IMR-90 (cell line): ENCODE results near the gene ITIH4.

Source experiments
- BHLHE40 ChIP-seq: fragments of 150-350 bp; IDR thresholded peaks from 2 replicates; pipeline ENCODE4 v1.6.1; 2016; ENCODE audit warnings: mild to moderate bottlenecking, low read depth, low read length
- CEBPB ChIP-seq: IDR thresholded peaks from 2 replicates; pipeline ENCODE4 v1.6.1; 2012; ENCODE audit warnings: low read depth, low read length, improper control_type of control experiment
- CTCF ChIP-seq: conservative IDR thresholded peaks from 2 replicates; pipeline ENCODE4 v1.5.1; 2012; ENCODE audit warnings: mild to moderate bottlenecking, low read depth, low read length, improper control_type of control experiment
- POLR2A ChIP-seq: IDR thresholded peaks from 2 replicates; pipeline ENCODE4 v1.6.1; 2012; ENCODE audit warnings: mild to moderate bottlenecking, low read depth, low read length
- TF ChIP-seq, protein P1 (sequence below): fragments of 150-350 bp; IDR thresholded peaks from 2 replicates; pipeline ENCODE4 v1.6.1; 2017; ENCODE audit warnings: mild to moderate bottlenecking, antibody characterized with exemption, low read length, low read depth

- TF ChIP-seq CTCF: no peak
- TF ChIP-seq BHLHE40: no peak
- no peak for TF ChIP-seq CEBPB
- no peak for TF ChIP-seq POLR2A
- TF ChIP-seq, protein P1, sequence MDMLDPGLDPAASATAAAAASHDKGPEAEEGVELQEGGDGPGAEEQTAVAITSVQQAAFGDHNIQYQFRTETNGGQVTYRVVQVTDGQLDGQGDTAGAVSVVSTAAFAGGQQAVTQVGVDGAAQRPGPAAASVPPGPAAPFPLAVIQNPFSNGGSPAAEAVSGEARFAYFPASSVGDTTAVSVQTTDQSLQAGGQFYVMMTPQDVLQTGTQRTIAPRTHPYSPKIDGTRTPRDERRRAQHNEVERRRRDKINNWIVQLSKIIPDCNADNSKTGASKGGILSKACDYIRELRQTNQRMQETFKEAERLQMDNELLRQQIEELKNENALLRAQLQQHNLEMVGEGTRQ: no peak
These were observed 5.4 kb upstream of the ITIH4 start for GRCh38 chr3:52835766-52836470.
